ENCODE results near the gene UGT1A9.

The UGT1A9 gene

DNA sequence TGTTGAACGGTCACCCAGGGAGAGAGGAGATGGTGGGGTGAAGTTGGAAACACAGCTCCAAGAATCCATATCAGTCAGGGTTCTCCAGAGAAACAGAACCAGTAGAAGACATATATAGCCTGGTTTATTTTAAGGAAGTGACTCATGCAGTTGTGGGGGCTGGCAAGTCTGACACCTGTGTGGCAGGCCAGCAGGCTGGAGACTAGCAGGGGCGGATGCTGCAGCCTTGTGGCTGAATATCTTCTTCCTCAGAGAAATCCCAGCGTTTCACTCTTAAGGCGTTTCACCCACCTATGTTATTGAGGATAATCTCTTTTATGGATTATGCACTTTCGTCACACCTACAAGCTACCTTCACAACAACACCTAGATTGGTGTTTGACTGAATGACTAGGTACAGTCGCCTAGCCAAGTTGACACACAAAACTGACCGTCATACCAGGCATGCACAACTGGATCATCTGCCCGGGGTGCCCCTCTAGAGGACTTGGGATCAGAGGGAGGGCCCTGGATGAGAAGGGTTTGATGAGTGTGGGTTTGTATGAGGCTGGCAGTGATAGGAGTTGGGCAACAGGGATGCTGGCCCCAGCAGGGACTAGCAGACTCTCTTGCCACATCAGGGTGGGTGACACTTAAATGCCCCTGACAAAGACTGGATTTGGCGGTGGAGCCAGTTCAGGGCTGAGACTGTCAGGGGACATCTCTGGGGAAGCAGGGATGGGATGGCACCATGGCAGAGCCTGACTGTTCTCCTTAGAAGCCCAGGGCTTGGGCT is 129.8 kb downstream of the UGT1A9 start:
- TF ChIP-seq REST (IDR thresholded peaks at IDR 0.05; ENCODE audit: insufficient read depth in 1 of 2, low read depth in 2 of 2, low read length in 2 of 2) (no peak), POLR2AphosphoS5 (IDR thresholded peaks at IDR 0.05; ENCODE audit: low read depth, low read length) (no peak), TAF1 (IDR thresholded peaks at IDR 0.05; ENCODE audit: borderline replicate concordance, insufficient read depth, low read length) (no peak)

DNA sequence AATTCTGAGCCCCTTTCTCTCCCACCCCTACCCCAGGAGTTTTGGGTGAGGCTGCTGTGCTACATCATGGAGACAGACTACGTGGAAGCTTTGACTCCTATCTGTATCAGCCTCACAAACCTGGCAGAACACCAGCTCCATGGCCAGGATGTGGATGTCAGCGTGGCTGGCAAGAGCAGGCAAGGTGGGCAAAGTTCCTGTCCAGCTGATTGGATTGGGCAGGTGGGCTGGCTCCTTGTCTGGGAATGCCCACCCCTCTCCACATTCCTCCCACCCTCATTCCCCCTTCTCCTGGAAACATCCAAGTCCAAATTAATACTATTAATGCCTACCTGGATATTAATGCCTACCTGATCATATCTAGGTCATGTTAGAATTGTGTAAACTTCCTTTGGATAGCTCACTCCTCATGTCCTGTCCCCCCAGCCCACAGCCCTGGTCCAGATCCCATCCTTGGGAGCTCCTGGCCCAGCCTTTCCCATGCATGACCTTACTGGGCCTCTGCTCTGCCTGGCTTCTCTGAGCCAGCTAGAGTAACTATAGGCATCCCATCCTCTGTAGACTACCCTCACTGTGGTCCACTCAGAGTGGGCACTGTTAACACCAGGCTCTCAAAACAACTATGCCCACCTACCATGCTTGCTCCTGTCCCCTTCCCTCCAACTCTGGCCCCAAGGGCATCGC is 130.6 kb downstream of the UGT1A9 start:
- TF ChIP-seq FOXP2 (optimal IDR thresholded peaks at IDR 0.05; ENCODE audit: borderline replicate concordance, extremely low read depth, extremely low read length, insufficient read depth): no peak
- no peak for TF ChIP-seq POLR2AphosphoS5 (IDR thresholded peaks at IDR 0.05; ENCODE audit: low read depth, low read length)
- TF ChIP-seq SIN3A (IDR thresholded peaks at IDR 0.05; ENCODE audit: borderline replicate concordance, insufficient read depth, low read length): no peak
- no peak for TF ChIP-seq TAF1 (IDR thresholded peaks at IDR 0.05; ENCODE audit: borderline replicate concordance, insufficient read depth, low read length)
- TF ChIP-seq REST (IDR thresholded peaks at IDR 0.05; ENCODE audit: insufficient read depth in 1 of 2, low read depth in 2 of 2, low read length in 2 of 2): no peak

GRCh38 chr2:233803292-233803911 is 131.7 kb downstream of the UGT1A9 start:
- TF ChIP-seq TAF1 (IDR thresholded peaks at IDR 0.05; ENCODE audit: borderline replicate concordance, insufficient read depth, low read length): no peak
- no peak for TF ChIP-seq POLR2AphosphoS5 (IDR thresholded peaks at IDR 0.05; ENCODE audit: low read depth, low read length)
- TF ChIP-seq SIN3A (IDR thresholded peaks at IDR 0.05; ENCODE audit: borderline replicate concordance, insufficient read depth, low read length): no peak
- no peak for TF ChIP-seq FOXP2 (optimal IDR thresholded peaks at IDR 0.05; ENCODE audit: borderline replicate concordance, extremely low read depth, extremely low read length, insufficient read depth)
- TF ChIP-seq REST (IDR thresholded peaks at IDR 0.05; ENCODE audit: insufficient read depth in 1 of 2, low read depth in 2 of 2, low read length in 2 of 2): no peak

DNA sequence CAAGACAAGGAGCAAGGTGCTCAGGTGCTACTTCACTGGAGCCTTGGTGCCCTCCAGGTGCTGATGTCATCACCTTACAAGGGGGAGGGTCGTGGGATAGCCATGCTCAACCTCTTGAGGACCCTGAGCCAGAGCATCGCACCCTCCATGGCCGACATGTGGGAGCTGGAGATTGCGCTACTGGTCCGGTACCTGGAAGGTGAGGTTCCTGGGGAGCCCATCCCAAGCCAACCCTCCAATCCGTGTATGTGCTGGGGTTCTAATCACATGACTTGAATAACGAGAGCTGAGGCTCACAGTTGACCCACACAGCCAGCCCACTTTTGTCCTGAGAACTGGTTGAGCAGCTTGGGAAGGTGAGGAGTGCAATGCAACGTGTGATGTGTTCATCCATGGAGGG is 132.3 kb downstream of the UGT1A9 start:
- TF ChIP-seq POLR2AphosphoS5 (IDR thresholded peaks at IDR 0.05; ENCODE audit: low read depth, low read length) (no peak), REST (IDR thresholded peaks at IDR 0.05; ENCODE audit: insufficient read depth in 1 of 2, low read depth in 2 of 2, low read length in 2 of 2) (no peak), FOXP2 (optimal IDR thresholded peaks at IDR 0.05; ENCODE audit: borderline replicate concordance, extremely low read depth, extremely low read length, insufficient read depth) (no peak), SIN3A (IDR thresholded peaks at IDR 0.05; ENCODE audit: borderline replicate concordance, insufficient read depth, low read length) (no peak), TAF1 (IDR thresholded peaks at IDR 0.05; ENCODE audit: borderline replicate concordance, insufficient read depth, low read length) (no peak)
